GM23248 (cell line): ENCODE measurements around the gene EPG5. TPM values are rescaled to one million over a fixed set of nuclear protein-coding genes. Genes with fewer than 3 reads are reported as not detected.
A peak's percentile ranks its signal among the peaks of the same experiment; 100 is the strongest.

Experiments
- DNase-seq: peaks from one replicate; pipeline ENCODE4 v3.0.0-alpha.2; 2015
- H2AFZ ChIP-seq: fragments of 200-600 bp; sonication (generic); 2 replicates; pipeline ENCODE4 v1.6.1; 2016; ENCODE audit warnings: antibody characterized with exemption
- H3F3A ChIP-seq: fragments of 200-600 bp; sonication (generic); 2 replicates; pipeline ENCODE4 v1.6.1; 2016; ENCODE audit warnings: mild to moderate bottlenecking, antibody characterized with exemption, mixed run types; ENCODE audit not compliant: insufficient read depth
- H3K27ac ChIP-seq: fragments of 200-600 bp; sonication (generic); 2 replicates; pipeline ENCODE4 v1.5.1; 2016; ENCODE audit warnings: mild to moderate bottlenecking
- H3K27me3 ChIP-seq: fragments of 200-600 bp; sonication (generic); replicated peaks from 2 replicates; pipeline ENCODE4 v1.6.1; 2016; ENCODE audit warnings: mild to moderate bottlenecking; ENCODE audit not compliant: insufficient read depth
- H3K36me3 ChIP-seq: fragments of 200-600 bp; sonication (generic); 2 replicates; pipeline ENCODE4 v1.6.1; 2016; ENCODE audit warnings: low read depth, mild to moderate bottlenecking
- H3K4me1 ChIP-seq: fragments of 200-600 bp; sonication (generic); 2 replicates; pipeline ENCODE4 v1.6.1; 2016; ENCODE audit warnings: mild to moderate bottlenecking; ENCODE audit not compliant: insufficient read depth
- H3K4me2 ChIP-seq: fragments of 200-600 bp; sonication (generic); one replicate; pipeline ENCODE4 v1.6.1; 2016; ENCODE audit warnings: mild to moderate bottlenecking; ENCODE audit not compliant: unreplicated experiment
- H3K4me3 ChIP-seq: fragments of 200-600 bp; sonication (generic); 2 replicates; pipeline ENCODE4 v1.5.1; 2016; ENCODE audit warnings: mild to moderate bottlenecking
- H3K79me2 ChIP-seq: fragments of 200-600 bp; sonication (generic); 2 replicates; pipeline ENCODE4 v1.6.1; 2016; ENCODE audit warnings: mild to moderate bottlenecking; ENCODE audit not compliant: insufficient read depth
- H3K9ac ChIP-seq: fragments of 200-600 bp; sonication (generic); 2 replicates; pipeline ENCODE4 v1.6.1; 2016; ENCODE audit warnings: mild to moderate bottlenecking
- H3K9me2 ChIP-seq: fragments of 200-600 bp; sonication (generic); 2 replicates; pipeline ENCODE4 v1.6.1; 2016; ENCODE audit warnings: mixed run types, mild to moderate bottlenecking, moderate library complexity; ENCODE audit not compliant: insufficient read depth
- H3K9me3 ChIP-seq: fragments of 200-600 bp; sonication (generic); one replicate; pipeline ENCODE4 v1.6.1; 2017; ENCODE audit warnings: low read depth
- H4K20me1 ChIP-seq: fragments of 200-600 bp; sonication (generic); 2 replicates; pipeline ENCODE4 v1.6.0; 2016; ENCODE audit not compliant: insufficient read depth
- EZH2 ChIP-seq: fragments of 200-600 bp; sonication (generic); IDR thresholded peaks from 2 replicates; pipeline ENCODE4 v1.6.1; 2018; ENCODE audit warnings: antibody characterized with exemption, mild to moderate bottlenecking; ENCODE audit not compliant: insufficient read depth, poor library complexity, severe bottlenecking
- EZH2phosphoT487 ChIP-seq: fragments of 200-600 bp; sonication (generic); IDR thresholded peaks from 2 replicates; pipeline ENCODE4 v1.6.1; 2018; ENCODE audit warnings: antibody characterized with exemption, moderate library complexity, mild to moderate bottlenecking, low read depth; ENCODE audit not compliant: insufficient read depth
- WGBS, 2 experiments: methylation state at CpG; one replicate each; pipeline ENCODE4 v1.1.6; 2015 to 2017; ENCODE audit warnings: low lambda C conversion rate in 2 of 2, low coverage in 1 of 2; ENCODE audit errors: missing lambda C conversion rate in 2 of 2; 5-methylcytosine and 5-hydroxymethylcytosine counted together
- in situ Hi-C: fragments of 300-500 bp; cut with MboI; formaldehyde crosslinking; loops from 2 replicates; pipeline ENCODE4 v1.15.0; 2020
- polyA plus RNA-seq: library from polyadenylated mRNA; unstranded; fragments of >200 nt; fragmentation: Nextera tagmentation; extraction: Ambion mirVana; gene quantifications from 2 replicates; pipeline ENCODE4 v1.2.1, GENCODE V29; 2016
- total RNA-seq: library from RNA; depleted of rRNA; stranded (reverse); fragments of >200 nt; shearing (Covaris generic); gene quantifications from 2 replicates; pipeline ENCODE4 v1.2.3, GENCODE V29; 2014

The EPG5 gene
- total and polyA plus RNA-seq, 2 experiments from 2014 or later: 22.0 to 77.7 TPM

DNA sequence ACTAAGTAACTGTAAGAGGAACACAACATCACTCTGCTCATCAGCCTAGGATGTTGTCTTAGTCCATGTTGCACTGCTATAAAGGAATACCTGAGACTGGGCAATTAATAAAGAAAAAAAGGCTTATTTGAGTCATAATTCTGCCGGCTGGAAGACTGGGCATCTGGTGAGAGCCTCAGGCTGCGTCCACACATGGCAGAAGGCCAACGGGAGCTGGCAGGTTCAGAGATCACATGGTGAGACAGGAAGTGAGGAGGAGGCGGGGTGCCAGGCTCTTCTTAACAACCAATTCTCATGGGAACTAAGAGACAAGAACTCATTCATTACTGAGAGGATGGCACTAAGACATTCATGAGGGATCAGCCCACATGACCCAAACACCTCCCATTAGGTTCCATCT lies 46.8 kb downstream of the EPG5 start:
- H3K79me2 ChIP-seq: peaks cover 26% of the 10 kb centered on the region
- H3K4me2 ChIP-seq: no peak overlapping the region
- H3K27me3 ChIP-seq: no peaks in the 10 kb centered on the region
- no peak overlapping the region for H3K4me3 ChIP-seq
- H3K36me3 ChIP-seq: peaks cover 95% of the 10 kb centered on the region
- no peak overlapping the region for H3K9ac ChIP-seq
- WGBS, 2 experiments: 27 to 37% methylated on average over 4 of the region's 4 CpGs
- H3K9me2 ChIP-seq: no peaks in the 10 kb centered on the region
- in situ Hi-C loops: no loop called here
- TF ChIP-seq EZH2 (no peak), EZH2phosphoT487 (no peak)
- DNase-seq: peak; percentile 93
- H2AFZ ChIP-seq: no peak overlapping the region
- H3K4me1 ChIP-seq: peaks cover 14% of the 10 kb centered on the region
- H4K20me1 ChIP-seq: no peaks in the 10 kb centered on the region
- H3K9me3 ChIP-seq: no peaks in the 10 kb centered on the region
- peaks cover 26% of the 10 kb centered on the region for H3F3A ChIP-seq
- H3K27ac ChIP-seq: peak overlapping the region; percentile 38

- Histone ChIP-seq H3K4me3 (no peak overlapping the region), H3K27ac (no peak overlapping the region), H3K36me3 (peaks cover 92% of the 10 kb centered on the region), H3K79me2 (peaks cover 26% of the 10 kb centered on the region), H3K9me3 (no peaks in the 10 kb centered on the region), H4K20me1 (no peaks in the 10 kb centered on the region), H3F3A (peaks cover 11% of the 10 kb centered on the region), H3K4me1 (peaks cover 14% of the 10 kb centered on the region), H3K4me2 (no peak overlapping the region), H2AFZ (no peak overlapping the region), H3K27me3 (no peaks in the 10 kb centered on the region), H3K9me2 (no peaks in the 10 kb centered on the region), H3K9ac (no peak overlapping the region)
- in situ Hi-C loops: no loop called here
- TF ChIP-seq EZH2phosphoT487 (no peak), EZH2 (no peak)
- 96 to 98% methylated on average over 8 of the region's 8 CpGs for WGBS, 2 experiments
- DNase-seq: no peak
These were observed 50.8 kb downstream of the EPG5 start for GRCh38 chr18:45916302-45916701.

DNA sequence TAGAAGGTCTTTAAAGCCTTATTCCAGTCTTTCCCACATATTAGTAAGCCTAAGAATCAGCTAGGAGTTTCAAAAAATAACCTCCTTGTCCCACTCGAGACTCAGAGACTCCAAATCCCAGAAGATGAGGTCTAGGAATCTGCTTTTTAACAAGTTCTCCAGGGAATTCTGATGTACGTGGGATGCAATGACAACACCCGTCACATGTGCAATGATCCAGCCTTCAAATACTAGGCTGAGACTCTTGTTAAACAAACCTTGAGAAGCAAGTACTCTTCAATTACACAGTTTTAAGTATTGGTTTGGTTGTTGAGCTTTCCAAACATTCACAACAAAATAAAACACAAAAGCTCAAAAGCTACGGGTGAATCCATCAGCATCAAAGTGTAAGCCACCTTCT lies 53.9 kb downstream of the EPG5 start:
- H3K79me2 ChIP-seq: peaks cover 9% of the 10 kb centered on the region
- DNase-seq: no peak
- peaks cover 93% of the 10 kb centered on the region for H3K36me3 ChIP-seq
- H4K20me1 ChIP-seq: no peaks in the 10 kb centered on the region
- no peaks in the 10 kb centered on the region for H3K9me2 ChIP-seq
- H3K9ac ChIP-seq: no peak overlapping the region
- no peak overlapping the region for H3K4me3 ChIP-seq
- H2AFZ ChIP-seq: no peak overlapping the region
- H3K27ac ChIP-seq: no peak overlapping the region
- H3K4me1 ChIP-seq: no peaks in the 10 kb centered on the region
- no peaks in the 10 kb centered on the region for H3K9me3 ChIP-seq
- WGBS, 2 experiments: 93% methylated on average over 4 of the region's 4 CpGs
- H3F3A ChIP-seq: no peaks in the 10 kb centered on the region; the same call in 1 of the 2 replicates
- in situ Hi-C loops: no loop called here
- no peak for TF ChIP-seq EZH2
- no peak for TF ChIP-seq EZH2phosphoT487
- H3K27me3 ChIP-seq: no peaks in the 10 kb centered on the region
- no peak overlapping the region for H3K4me2 ChIP-seq

DNA sequence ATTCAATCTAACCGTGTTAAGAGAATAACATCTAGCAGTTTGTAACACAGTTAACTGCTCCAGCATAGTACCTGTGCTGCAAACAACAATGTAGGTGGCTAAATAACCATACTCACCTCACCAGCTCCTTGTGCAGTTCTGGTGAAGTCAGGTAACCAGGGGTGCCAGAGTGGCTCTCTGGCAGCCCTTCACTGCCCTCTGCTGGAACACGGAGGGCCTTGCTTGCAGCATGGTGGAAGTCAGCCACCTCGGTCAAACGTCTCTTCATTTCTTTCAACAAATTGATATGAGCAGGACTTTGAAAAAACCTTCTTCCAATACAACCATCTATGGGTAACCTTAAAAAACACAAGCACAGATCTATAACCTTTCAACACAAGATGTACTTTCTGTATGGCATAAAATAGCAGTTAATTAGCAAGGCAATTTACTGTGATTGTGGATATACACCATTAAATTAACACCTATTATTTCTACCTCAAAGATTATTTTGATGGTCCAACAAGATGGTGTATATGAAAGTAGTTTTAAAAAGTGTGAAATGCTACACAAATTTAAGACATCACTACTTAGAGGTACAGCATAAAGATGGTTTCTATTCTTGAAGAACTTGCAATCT lies 56.6 kb downstream of the EPG5 start:
- Histone ChIP-seq H3K9me3 (no peaks in the 10 kb centered on the region), H3K36me3 (peaks cover 91% of the 10 kb centered on the region), H3K4me2 (no peak overlapping the region), H3K9ac (no peak overlapping the region), H3K27ac (no peak overlapping the region; the same call in 1 of the 2 replicates), H3K4me1 (no peaks in the 10 kb centered on the region), H2AFZ (no peak overlapping the region), H4K20me1 (no peaks in the 10 kb centered on the region), H3K4me3 (no peak overlapping the region), H3K79me2 (peaks cover 11% of the 10 kb centered on the region; the same call in 1 of the 2 replicates), H3K27me3 (no peaks in the 10 kb centered on the region), H3K9me2 (no peaks in the 10 kb centered on the region), H3F3A (0 out of 2 replicates have a peak, but pooled peaks cover 12% of the 10 kb centered on the region)
- 28 to 35% methylated on average over 4 of the region's 4 CpGs for WGBS, 2 experiments
- DNase-seq: peak; percentile 68
- TF ChIP-seq EZH2phosphoT487: no peak
- no peak for TF ChIP-seq EZH2
- in situ Hi-C loops: no loop called here
